HG03469 (cell line): ENCODE measurements around the gene SF3B4.

ENCODE experiments used
- ATAC-seq: cut with Tn5 transposase; IDR thresholded peaks from one replicate; pipeline ENCODE4 v1.9.1; 2021; ENCODE audit warnings: mild to moderate bottlenecking, moderate library complexity, moderate number of reproducible peaks; ENCODE audit not compliant: unreplicated experiment

The SF3B4 gene

DNA sequence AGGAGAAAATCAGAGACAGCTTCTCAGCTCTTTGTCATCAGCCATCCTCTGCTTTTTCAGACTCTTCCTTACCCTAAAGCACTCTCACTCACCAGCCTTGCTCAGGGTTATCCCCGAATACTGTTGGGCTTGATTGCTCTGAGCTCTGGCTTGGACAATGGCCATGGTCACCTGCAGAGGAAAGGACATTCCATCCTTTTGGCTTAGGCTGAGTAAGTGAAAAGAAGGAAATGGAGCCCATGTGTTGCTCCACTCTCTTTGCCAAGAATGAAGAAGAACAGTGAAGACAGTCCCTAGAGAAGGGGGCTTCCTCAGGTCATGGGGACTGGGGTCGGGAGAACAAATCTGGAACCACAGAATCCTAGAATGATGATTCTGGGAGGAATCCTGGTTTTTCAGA is 6.8 kb upstream of the SF3B4 start:
- ATAC-seq = no peak

DNA sequence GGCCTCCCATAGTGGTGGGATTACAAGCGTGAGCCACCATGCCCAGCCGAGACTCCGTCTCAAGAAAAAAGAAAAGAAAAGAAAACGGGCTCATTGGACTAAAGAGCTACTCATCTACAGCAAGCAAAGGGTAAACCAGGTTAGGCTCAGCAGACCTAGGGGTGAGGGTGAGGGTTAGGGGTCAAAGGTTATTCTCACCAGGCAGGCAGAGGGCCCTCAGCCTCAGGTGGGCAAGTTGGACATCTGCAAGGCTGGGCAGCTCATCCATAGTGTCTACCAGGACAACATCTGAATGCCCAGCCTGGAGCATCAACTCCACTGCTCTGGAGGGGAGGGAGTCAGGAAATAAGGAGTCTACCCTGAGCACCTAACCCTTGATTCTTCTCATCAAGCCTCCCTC is 5.6 kb upstream of the SF3B4 start:
- no peak for ATAC-seq

DNA sequence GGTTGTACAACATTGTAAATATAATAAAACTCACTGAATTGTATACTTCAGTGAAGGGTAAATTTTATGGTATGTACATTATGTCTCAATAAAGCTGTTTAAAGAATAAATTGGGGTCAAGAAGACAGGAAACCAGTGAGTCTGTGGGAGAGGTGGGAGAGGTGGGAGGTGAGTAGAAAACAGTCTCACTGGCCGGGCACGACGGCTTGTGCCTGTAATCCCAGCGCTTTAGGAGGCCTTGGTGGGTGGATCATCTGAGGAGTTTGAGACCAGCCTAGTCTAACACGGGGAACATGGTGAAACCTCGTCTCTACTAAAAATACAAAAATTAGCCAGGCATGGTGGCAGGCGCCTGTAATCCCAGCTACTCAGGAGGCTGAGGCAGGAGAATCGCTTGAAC is 4.9 kb upstream of the SF3B4 start:
- ATAC-seq = no peak

DNA sequence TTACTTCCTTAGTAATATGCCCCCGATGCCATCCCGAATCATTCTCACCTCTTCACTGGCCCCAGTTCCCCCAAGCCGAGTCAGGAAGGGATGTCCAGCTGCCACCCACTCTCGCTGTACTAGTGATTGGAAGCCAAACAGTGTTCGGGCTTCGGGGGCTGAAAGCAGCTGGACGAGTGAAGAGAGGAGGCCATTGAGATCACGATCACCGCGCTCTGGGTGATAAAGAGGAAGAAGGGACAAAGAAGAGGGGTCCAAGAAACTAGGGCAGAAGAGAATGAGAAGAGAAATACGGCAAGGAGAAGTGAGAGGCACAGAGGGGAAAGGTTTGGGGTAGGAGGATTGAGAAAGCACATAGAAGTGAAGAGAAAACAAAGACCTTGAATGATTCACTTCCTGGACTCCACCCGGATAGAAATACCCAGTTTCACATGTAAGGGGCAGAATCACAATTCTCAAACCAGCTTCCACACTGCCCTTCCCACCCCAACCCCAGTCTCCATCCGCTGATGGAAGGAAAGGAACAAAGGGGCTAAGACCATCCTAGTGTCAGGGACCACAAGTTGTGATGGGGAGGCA is 3.7 kb upstream of the SF3B4 start:
- no peak for ATAC-seq

DNA sequence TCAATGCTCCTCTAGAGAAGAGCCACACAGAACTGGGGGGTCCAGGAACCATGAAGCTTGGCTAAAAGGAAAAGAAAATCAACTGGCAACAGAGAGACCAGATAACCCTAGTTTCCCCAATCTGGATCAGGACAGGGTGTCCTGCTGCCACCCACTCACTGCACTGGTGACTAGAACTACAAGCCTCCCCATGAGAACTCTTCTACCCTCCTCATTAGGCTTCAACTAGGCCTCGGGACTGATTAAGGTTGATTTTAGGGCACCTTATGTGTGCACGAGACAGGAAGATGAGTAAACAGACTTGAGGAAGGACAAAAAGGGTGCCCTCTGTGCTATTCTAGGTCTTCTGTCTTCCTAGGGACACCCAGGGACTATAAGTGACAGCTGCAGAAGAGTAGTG is 2.3 kb upstream of the SF3B4 start:
- ATAC-seq = no peak

DNA sequence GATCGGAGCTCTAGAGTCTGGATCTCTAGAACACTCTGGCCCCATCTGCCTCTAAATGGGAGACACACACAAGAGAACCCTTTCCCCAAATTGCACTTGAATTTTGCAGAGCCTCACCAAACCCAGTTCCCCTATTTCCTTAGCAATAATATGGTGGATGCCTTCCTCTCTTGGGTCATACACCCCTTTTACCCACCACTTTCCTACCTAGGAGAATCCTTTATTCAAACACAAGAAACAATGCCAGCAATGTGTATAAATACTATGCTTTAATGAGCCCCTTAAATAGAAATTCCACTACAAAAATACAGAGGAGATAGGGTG is 760 bp upstream of the SF3B4 start:
- no peak for ATAC-seq

DNA sequence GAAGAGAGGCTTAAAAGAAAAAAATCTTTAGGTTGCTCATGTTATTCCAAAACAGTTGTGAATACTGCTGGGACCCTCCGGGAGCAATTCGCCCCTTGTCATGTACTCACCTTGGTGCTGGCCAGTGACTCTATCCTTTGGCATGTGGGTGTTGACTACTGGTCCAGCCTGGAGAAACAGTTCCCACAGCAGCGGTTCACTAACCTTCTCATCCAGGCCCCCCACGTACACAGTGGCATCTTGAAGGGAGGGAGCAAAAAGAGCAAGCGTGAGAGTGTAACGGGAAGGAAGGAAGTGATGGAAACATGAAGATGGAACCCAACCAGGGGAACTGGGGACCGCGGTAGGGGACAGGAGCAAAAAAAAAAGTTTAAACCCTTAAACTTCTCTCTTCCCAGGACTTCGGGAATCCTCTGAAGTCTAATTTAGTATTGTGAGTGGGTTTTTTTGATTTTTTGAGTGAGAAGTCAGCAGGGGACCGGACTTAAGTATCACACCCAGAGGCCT is 494 bp downstream of the SF3B4 start:
- no peak for ATAC-seq

DNA sequence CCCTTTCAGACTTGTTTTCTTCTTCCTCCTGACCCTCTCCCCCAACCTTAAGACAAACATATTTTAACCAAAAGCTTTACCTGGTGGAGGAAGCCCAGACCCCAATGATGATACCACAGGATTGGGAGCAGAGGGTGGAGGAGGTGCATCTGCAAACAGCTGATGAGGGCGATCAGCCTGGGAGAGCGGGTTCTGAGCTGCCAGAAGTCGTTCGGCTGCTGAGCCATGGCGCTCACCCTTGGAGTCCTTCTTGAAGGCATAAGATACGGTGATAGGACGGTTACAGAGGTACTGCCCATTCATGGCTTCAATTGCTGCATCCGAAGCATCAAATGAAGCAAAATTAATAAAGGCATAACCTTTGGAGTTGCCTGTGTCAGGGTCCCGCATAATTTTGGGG is 1.3 kb downstream of the SF3B4 start:
- no peak for ATAC-seq

DNA sequence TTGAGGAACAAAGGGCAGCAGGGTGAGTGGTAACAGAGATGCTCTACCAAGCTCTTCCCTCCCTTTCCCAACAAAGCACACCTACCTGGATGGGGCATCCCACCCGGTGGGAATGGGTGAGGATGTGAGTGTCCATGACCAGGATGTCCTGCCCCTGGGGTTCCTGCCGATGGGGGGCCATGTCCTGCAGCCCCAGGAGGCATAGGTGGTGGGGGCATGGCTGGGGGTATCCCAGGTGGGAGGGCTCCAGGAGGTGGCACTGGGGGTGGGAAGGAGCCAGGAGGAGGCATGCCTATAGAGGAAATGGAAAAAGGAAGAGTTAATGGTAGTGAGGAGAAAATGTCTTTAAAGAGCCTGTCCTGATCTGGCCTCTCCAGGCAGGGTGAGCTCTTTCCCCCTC is 1.9 kb downstream of the SF3B4 start:
- ATAC-seq = no peak

DNA sequence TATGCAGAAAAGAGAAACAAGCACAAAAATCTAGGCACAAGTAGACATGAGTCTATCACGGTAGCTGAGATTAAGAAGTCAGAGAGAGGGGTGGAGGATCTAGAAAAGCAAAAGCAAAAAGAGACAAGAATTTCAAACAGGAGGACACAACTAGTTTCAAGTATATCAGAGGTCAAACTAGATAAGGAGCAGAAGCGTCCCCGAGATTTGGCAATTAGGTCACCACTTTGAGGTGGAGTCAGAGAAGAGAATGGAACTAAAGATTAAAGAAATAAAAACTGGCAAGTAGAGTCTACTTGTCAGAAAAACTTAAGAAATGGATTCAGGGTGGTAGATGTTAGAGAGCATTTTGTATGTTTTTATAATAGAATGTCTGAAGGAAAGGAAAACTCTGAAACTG is 2.3 kb downstream of the SF3B4 start:
- ATAC-seq = no peak

DNA sequence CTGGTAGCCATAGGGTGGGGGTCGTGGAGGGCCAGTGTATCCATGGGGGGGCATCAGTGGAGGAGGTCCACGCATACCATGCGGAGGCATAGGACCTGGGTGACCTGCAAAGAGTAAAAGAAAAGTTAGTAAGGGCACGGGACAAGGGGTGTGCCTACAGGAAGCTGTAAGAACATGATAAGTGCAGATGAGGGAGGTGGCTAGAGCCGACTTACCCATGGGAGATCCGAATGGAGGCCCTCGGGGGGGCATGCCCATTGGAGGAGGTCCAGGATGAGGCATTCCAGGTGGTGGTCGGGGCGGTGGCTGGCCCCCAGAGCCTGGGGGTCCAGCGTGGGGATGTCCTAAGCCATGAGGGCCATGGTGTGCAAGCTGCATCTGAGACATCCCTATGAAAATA is 4.0 kb downstream of the SF3B4 start:
- ATAC-seq = no peak

DNA sequence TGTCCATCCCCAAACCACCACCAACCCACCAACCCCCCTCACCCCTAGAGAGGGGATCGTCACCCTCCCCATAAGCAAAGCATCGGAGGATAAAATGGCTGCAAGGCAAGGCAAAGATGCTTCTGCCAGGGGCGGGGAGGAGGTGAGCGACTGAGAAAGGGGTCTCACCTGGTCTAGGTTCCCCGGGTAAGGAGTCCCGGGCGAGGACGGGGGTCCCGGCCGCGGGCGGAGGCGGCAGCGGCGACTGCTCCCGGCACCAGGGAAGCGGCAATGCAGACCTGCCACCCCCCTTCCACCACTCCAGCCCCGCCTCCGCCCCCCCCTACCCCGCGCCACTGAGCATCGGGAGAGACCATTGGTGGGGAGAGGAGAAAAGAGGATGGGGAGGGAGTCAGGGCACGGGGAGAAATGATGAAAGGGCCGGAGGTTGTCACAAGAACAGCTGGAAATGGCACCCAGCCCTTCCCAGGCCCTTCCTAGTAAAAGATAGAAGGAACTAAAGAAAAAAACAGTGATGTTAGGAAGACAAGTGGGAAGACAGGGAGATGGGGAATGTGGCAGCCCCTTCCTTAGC is 9.9 kb downstream of the SF3B4 start, which contains the start of gene SV2A:
Gene SV2A, minus strand, starts transcription at position 274 of the 574 bp plus-strand sequence. CDS start 4,004 bp downstream, outside the sequence.
- ATAC-seq = no peak

DNA sequence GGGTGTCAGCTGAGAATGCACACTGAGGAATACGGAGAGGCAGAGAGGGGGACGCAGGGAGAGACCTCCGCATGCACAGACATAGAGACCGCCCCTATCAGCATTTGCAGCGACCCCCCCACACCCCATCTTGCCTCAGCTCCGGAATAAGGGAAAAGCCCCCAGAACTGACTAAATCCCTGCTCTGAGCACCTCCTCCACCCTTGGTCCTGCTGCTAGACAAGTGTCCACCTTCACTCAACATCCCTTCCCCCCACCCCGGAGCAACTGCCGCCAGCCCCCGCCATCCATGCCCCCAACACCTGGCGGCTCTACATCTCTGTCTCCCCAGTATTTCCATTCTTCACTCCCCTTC is 10.7 kb downstream of the SF3B4 start:
- no peak for ATAC-seq

DNA sequence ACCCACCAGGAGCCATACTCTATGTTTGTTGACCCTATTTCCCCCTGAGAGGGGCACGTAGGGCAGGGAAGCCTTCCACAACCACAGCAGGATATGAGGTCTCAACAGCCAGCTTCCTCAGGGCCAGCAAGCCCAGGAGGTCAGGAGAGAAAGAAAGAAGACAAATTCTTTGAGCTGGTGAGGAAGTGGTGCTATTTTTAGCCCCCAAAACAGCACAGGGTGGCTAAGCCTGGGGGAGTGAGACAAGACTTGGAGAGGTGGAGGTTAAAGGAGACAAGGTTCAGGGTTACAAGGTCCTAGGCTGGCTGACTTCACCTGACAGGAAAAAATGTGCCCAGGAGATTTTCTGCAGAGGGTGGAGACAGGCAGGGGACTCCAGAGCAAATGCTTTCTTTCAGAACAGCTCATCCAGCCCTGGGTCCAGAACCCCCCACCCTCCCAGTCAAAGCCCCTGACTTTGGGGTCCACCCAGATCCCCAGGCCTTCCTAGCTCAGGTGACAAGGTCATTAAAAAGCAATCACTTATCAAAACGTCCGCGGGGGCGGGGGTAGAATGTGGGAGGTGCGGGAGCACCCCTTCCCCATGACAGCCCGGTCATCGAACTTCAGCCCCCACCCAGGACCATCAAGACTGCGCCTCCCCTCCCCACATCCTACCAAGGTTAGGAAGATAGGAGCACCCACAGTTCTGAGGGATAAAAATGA is 11.3 kb downstream of the SF3B4 start:
- ATAC-seq = no peak

DNA sequence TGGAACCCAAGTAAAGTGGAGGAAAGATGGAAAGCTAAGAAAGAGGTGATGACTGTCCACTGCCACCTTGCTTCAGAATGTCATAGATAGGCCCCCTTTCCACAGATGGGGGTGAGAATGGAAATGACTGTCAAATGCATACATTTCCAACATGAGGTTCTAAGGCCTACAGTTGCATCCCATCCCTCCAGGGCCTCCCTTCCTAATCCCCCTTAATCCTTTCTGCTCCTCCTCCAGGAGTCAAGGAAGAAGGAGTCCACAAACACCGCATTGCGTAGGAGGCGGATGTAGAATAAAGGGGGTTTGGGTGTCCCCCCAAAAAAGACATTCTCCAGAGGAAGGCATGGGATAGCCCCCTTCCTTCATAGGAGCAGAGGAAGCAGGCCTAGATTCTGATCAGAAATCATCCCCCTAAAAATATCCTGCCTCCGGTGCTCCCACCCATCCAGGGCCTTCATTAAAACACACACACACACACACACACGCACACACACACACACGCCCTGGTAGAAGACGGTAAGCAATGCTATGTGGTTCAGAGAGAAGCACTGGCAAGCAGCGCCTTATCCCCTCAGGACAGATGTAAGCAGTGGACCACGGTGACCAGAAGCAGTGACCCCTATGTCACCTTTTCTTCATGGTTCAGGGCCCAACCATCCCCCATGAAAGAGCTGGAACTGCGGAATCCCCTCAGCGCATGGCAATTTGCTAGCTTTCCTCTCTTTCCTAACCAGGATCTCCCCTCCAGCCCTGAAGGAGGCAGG is 12.0 kb downstream of the SF3B4 start:
- ATAC-seq = no peak

DNA sequence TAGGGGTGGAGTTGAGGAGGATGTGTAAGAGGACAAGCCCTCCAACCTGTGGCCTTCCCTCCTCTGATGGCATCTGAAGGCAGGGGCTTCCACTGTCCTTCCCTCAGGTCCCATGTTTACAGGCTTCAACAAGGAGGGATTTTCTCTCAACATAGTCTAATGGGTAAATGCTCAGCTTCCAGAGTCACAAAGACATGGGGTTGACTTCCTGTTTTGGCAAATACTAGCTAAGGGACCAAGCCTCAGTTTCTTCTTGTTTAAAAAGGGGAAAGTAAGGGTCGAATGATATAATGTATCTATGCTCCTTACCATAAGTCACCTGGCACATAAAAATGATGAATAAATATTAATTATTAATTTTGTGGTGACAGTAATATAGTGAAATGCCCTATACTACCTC is 13.1 kb downstream of the SF3B4 start:
- no peak for ATAC-seq

DNA sequence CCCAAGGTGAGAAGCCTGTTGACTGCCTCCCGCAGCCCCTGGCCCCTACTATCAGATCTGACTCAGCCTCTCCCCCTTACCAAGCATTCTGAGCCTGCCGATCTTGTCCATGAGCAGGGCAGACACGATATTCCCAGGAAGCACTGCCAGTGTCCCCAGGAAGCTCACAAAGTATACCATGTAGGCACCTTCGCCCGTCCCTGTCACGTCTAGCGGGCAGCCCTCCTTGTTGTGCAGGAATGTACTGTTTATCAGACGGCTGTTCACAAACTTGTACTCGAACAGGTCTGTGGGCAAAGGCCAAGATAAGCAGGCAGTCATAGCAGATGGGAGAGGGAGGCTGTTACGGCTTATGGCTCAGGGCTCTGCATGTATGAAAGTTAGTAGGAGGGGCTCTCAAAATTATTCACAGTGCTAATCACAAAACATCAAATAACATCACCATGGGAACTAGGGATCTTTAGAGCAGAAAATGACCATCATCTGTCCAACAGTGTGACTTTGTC is 21.0 kb downstream of the SF3B4 start:
- ATAC-seq = no peak

DNA sequence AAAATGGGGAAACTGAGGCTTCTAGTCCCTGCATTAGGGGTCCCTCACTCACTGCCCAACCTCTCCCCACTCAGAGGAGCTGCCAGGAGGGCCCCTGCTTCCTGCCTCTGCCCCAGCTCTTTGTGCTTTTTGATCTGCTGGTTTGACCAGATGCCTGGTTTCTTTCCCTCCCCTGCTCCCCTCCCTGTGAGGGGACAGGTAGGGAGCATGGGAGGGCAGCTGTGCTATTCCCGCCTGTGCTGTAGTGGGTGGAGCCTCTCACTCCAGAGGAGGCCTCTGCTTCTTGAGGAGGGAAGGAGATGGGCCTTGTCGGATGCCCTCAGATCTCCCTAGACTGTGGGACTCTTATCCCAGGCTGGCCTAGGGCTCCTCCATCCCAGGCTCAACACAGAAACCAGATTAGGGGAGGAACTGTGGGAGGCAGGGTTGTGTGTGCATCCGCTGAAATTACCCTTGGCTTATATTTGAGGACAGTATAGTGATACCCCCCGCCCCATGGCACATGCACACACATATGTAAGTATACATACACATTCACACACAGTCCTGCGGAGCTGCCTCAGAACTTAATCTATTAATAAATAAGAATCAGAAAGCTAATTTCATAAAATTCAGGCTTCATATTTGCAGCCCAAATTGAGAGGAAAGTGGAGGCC is 23.6 kb downstream of the SF3B4 start:
- no peak for ATAC-seq

DNA sequence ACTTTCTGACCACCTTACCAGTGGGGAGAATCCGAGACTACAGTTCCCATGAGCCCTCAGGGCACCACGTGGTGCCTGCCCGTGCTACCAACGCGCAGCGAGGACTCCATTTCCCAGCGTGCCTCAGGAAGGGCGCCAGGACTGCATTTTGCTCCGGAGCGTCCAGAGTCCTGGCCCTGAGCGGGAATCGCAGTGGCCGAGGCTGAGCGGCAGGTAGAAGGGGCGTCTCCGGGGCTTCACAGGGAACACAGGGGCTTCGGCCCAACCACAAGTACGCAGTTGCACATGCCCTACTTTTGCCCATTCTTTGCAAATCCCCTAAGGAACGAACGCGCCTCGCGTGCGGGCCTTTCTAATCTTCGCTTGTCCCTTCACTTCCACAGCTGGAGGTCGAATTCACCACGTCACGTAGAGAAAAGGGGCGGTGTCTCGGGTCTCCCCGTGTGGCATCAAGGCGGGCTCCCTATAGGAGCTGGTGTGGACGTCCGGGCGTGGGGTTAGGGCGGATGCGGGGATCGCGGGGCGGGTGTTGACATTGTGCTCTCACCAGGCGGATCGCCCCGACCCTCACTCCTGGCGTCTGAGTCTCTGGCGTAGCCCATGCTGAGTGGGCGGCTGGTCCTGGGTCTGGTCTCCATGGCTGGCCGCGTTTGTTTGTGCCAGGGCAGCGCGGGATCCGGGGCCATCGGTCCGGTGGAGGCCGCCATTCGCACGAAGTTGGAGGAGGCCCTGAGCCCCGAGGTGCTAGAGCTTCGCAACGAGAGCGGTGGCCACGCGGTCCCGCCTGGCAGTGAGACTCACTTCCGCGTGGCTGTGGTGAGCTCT is 27.9 kb downstream of the SF3B4 start, which contains the start of gene BOLA1:
Gene BOLA1, plus strand, starts transcription at position 109 of the 825 bp plus-strand sequence. Its CDS starts 492 bp downstream, at position 601.
- ATAC-seq = peak; percentile 68

DNA sequence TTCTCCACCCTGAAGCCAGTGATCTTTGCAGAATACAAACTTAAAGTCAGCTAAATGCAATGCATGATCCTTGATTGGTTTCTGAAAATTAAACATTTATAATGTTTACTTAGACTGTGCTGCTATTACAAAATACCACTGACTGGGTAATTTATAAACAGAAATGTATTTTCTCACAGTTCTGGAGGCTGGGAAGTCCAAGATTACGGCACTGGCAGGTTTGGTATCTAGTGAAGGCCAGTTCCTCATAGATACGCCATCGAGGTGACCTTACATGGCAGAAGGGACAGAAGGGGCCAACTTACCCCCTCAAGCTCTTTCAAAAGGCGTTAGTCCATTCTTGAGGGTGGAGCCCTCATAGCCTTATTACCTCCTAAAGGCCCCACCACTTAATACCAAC is 31.0 kb downstream of the SF3B4 start:
- no peak for ATAC-seq
